ENCODE data around the gene OR2G2. TPM values are rescaled to one million over a fixed set of nuclear protein-coding genes. Genes with fewer than 3 reads are reported as not detected.

OR2G2 gene
- total RNA-seq, 1 experiment from 2014 or later: not detected

DNA sequence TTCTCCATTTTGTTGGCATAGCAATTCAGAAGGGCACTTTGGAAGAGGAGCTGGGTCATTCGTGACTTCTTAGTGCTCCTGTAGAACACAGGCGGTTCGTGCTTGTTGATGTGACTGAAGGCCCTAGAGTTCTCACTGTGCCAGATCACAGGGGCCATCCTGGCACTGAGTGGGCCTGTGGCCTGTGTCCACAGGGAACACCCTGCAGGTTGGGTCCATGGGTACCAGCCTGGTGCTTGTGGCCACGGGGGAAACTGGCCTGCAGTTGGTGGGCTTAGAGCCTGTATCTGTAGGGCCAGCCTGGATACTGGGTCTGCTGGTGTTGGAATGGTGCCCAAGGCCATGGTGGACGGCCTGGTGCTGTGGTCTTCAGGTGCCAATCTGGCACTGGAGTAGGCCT, 26.5 kb downstream of the OR2G2 start:
- no peak overlapping the region for H3K27ac ChIP-seq (ENCODE audit: low read length)
- ChIA-PET POLR2A (no interaction called here), CTCF (no interaction called here)
- no peak overlapping the region for H3K4me3 ChIP-seq (ENCODE audit: low read depth in 2 of 2, low read length in 2 of 2)
- intact Hi-C loops (cut with micrococcal nuclease; ENCODE audit: unreplicated experiment): no loop called here
- no peak for ATAC-seq
- BruUV-seq (replicated peaks): no TSS peak
- DNase-seq (ENCODE audit: low read depth, low spot score): no peak
- in situ Hi-C loops (cut with HindIII; ENCODE audit: low pct_unique_long_range_greater_than_20kb, low sequenced_read_pairs): no loop called here
- no peaks in the 10 kb centered on the region for H3K4me1 ChIP-seq (ENCODE audit: control insufficient read depth, insufficient read depth, low read length)
- H3K27me3 ChIP-seq (ENCODE audit: control insufficient read depth, insufficient read depth, low read length): no peaks in the 10 kb centered on the region
- H3K9me3 ChIP-seq (ENCODE audit: control insufficient read depth, insufficient read depth, low read depth, low read length): no peaks in the 10 kb centered on the region
- H3K36me3 ChIP-seq (ENCODE audit: control insufficient read depth, insufficient read depth, low read length): no peaks in the 10 kb centered on the region
- TF ChIP-seq, protein P1, sequence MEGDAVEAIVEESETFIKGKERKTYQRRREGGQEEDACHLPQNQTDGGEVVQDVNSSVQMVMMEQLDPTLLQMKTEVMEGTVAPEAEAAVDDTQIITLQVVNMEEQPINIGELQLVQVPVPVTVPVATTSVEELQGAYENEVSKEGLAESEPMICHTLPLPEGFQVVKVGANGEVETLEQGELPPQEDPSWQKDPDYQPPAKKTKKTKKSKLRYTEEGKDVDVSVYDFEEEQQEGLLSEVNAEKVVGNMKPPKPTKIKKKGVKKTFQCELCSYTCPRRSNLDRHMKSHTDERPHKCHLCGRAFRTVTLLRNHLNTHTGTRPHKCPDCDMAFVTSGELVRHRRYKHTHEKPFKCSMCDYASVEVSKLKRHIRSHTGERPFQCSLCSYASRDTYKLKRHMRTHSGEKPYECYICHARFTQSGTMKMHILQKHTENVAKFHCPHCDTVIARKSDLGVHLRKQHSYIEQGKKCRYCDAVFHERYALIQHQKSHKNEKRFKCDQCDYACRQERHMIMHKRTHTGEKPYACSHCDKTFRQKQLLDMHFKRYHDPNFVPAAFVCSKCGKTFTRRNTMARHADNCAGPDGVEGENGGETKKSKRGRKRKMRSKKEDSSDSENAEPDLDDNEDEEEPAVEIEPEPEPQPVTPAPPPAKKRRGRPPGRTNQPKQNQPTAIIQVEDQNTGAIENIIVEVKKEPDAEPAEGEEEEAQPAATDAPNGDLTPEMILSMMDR (IDR thresholded peaks at IDR 0.05): no peak
- TF ChIP-seq TCF7L2 (IDR thresholded peaks at IDR 0.05; ENCODE audit: low read depth, low read length) (no peak), POLR2AphosphoS5 (IDR thresholded peaks at IDR 0.05; ENCODE audit: low read depth, low read length) (no peak), SIN3A (IDR thresholded peaks at IDR 0.05; ENCODE audit: borderline replicate concordance, insufficient read depth, low read depth, low read length) (no peak)
- TF ChIP-seq, protein P2, sequence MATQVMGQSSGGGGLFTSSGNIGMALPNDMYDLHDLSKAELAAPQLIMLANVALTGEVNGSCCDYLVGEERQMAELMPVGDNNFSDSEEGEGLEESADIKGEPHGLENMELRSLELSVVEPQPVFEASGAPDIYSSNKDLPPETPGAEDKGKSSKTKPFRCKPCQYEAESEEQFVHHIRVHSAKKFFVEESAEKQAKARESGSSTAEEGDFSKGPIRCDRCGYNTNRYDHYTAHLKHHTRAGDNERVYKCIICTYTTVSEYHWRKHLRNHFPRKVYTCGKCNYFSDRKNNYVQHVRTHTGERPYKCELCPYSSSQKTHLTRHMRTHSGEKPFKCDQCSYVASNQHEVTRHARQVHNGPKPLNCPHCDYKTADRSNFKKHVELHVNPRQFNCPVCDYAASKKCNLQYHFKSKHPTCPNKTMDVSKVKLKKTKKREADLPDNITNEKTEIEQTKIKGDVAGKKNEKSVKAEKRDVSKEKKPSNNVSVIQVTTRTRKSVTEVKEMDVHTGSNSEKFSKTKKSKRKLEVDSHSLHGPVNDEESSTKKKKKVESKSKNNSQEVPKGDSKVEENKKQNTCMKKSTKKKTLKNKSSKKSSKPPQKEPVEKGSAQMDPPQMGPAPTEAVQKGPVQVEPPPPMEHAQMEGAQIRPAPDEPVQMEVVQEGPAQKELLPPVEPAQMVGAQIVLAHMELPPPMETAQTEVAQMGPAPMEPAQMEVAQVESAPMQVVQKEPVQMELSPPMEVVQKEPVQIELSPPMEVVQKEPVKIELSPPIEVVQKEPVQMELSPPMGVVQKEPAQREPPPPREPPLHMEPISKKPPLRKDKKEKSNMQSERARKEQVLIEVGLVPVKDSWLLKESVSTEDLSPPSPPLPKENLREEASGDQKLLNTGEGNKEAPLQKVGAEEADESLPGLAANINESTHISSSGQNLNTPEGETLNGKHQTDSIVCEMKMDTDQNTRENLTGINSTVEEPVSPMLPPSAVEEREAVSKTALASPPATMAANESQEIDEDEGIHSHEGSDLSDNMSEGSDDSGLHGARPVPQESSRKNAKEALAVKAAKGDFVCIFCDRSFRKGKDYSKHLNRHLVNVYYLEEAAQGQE (IDR thresholded peaks at IDR 0.05; ENCODE audit: insufficient read depth in 1 of 2, low read depth in 2 of 2, low read length in 1 of 2): no peak

DNA sequence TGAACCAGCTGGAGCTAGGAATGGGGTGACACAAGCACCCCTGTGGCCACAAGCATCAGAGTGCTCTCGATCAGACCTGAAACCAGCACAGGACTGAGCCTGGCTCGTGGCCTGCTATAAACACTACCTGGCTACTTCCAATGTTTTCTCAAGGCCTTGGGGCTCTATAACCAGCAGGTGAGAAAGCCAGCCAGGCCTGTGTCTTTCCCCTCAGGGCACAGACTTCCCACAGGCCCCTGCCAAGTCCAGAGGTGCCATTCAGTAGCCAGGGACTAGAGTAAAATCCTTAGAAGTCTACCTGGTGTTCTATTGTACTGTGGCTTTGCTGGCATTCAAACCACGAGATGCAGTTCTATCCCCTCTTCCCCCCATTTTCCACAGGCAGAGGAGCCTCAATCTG, 39.8 kb downstream of the OR2G2 start:
- H3K27me3 ChIP-seq (ENCODE audit: control insufficient read depth, insufficient read depth, low read length): no peaks in the 10 kb centered on the region
- POLR2A ChIA-PET: no interaction called here
- BruUV-seq (replicated peaks): no TSS peak
- H3K27ac ChIP-seq (ENCODE audit: low read length): no peak overlapping the region
- CTCF ChIA-PET: no interaction called here
- H3K4me3 ChIP-seq (ENCODE audit: low read depth in 2 of 2, low read length in 2 of 2): no peak overlapping the region
- no peaks in the 10 kb centered on the region for H3K4me1 ChIP-seq (ENCODE audit: control insufficient read depth, insufficient read depth, low read length)
- DNase-seq (ENCODE audit: low read depth, low spot score) (no peak), ATAC-seq (no peak)
- no peaks in the 10 kb centered on the region for H3K9me3 ChIP-seq (ENCODE audit: control insufficient read depth, insufficient read depth, low read depth, low read length)
- in situ Hi-C loops (cut with HindIII; ENCODE audit: low pct_unique_long_range_greater_than_20kb, low sequenced_read_pairs): no loop called here
- TF ChIP-seq POLR2AphosphoS5 (IDR thresholded peaks at IDR 0.05; ENCODE audit: low read depth, low read length) (no peak), TCF7L2 (IDR thresholded peaks at IDR 0.05; ENCODE audit: low read depth, low read length) (no peak), SIN3A (IDR thresholded peaks at IDR 0.05; ENCODE audit: borderline replicate concordance, insufficient read depth, low read depth, low read length) (no peak)
- TF ChIP-seq, protein P2 (IDR thresholded peaks at IDR 0.05; ENCODE audit: insufficient read depth in 1 of 2, low read depth in 2 of 2, low read length in 1 of 2): no peak
- TF ChIP-seq, protein P1 (IDR thresholded peaks at IDR 0.05): no peak
- intact Hi-C loops (cut with micrococcal nuclease; ENCODE audit: unreplicated experiment): no loop called here
- H3K36me3 ChIP-seq (ENCODE audit: control insufficient read depth, insufficient read depth, low read length): no peaks in the 10 kb centered on the region

Data from Panc1 (cell line).